ENCODE data around the gene MGARP.
"Not testable (repeated sequence)": the region's sequence is repeated elsewhere in the genome, so short reads cannot be mapped to it uniquely, and the experiment has no call there.

The MGARP gene

DNA sequence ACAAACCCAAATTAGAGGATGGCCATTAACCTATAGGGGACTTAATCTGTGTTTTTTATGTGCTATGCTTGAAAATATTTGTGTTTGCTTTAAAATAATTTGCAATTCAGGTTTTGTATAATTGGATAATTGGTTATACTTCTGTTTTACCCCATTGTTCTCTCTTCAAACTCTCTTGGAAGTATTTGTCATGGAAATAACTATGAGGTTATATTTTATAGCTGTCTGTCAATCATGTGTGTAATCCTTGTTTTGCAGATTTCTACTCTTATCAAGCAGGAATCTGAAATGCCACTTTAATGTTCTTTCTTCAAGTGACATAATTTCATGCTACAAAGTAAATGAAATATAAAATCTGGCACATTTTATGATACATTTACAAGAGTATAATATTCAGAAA is 37.6 kb upstream of the MGARP start:
- Histone ChIP-seq H3K36me3 (replicated peaks) (no peaks in the 10 kb centered on the region), H3K27me3 (replicated peaks) (no peaks in the 10 kb centered on the region), H3K4me3 (ENCODE audit: low read depth, low read length) (no peak overlapping the region), H3K27ac (no peak overlapping the region)
- TF ChIP-seq CTCF (IDR thresholded peaks at IDR 0.05; ENCODE audit: low read depth, low read length, missing control alignments): no peak
- in situ Hi-C loops (cut with HindIII; ENCODE audit: low pct_ligation_motif_present, low sequenced_read_pairs): no loop called here
- no peak for DNase-seq

DNA sequence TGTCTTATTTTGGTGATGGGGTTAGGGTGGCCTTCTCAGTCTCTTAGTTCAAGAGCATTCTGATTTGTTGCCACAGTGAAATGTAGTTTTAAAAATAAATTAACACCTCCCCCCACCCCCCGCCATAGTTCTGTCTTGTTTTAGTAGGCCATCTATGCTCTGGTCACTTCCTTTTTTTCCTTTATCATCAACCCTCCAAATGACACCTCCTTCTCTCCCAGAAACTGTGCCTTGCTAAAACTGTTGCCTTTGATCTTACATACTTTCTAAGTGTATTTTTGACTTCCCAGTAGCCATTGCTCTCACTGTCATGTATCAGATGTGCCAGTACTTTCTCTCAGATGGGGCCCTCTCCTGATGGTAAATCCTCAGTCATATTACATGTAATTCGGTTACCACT is 36.7 kb upstream of the MGARP start:
- Histone ChIP-seq H3K27me3 (replicated peaks) (no peaks in the 10 kb centered on the region), H3K36me3 (replicated peaks) (no peaks in the 10 kb centered on the region), H3K27ac (no peak overlapping the region), H3K4me3 (ENCODE audit: low read depth, low read length) (no peak overlapping the region)
- no peak for DNase-seq
- in situ Hi-C loops (cut with HindIII; ENCODE audit: low pct_ligation_motif_present, low sequenced_read_pairs): no loop called here
- no peak for TF ChIP-seq CTCF (IDR thresholded peaks at IDR 0.05; ENCODE audit: low read depth, low read length, missing control alignments)

DNA sequence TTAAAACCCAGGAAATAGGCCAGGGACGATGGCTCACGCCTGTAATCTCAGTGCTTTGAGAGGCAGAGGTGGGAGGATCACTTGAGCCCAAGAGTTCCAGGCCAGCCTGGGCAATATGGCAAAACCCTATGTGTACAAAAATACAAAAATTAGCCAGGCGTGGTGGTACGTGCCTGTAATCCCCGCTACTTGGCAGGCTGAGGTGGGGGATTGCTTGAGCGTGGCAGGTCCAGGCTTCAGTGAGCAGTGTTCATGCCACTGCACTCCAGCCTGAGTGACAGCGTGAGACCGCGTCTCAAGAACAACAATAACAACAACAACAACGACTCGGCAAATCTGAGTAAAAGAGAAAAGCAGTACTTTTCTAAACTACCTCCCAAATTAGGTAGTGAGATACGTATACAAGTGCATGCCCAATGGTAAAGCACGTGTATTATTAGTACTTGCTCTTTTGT is 35.2 kb upstream of the MGARP start:
- no peaks in the 10 kb centered on the region for H3K27me3 ChIP-seq (replicated peaks)
- H3K4me3 ChIP-seq (ENCODE audit: low read depth, low read length): no peak overlapping the region
- H3K36me3 ChIP-seq (replicated peaks): no peaks in the 10 kb centered on the region
- no peak for DNase-seq
- TF ChIP-seq CTCF (IDR thresholded peaks at IDR 0.05; ENCODE audit: low read depth, low read length, missing control alignments): no peak
- in situ Hi-C loops (cut with HindIII; ENCODE audit: low pct_ligation_motif_present, low sequenced_read_pairs): no loop called here
- no peak overlapping the region for H3K27ac ChIP-seq

- Histone ChIP-seq H3K4me3 (ENCODE audit: low read depth, low read length) (no peak overlapping the region), H3K27ac (no peak overlapping the region), H3K36me3 (replicated peaks) (no peaks in the 10 kb centered on the region), H3K27me3 (replicated peaks) (no peaks in the 10 kb centered on the region)
- in situ Hi-C loops (cut with HindIII; ENCODE audit: low pct_ligation_motif_present, low sequenced_read_pairs): no loop called here
- TF ChIP-seq CTCF (IDR thresholded peaks at IDR 0.05; ENCODE audit: low read depth, low read length, missing control alignments): no peak
- DNase-seq: no peak
These were observed 34.2 kb upstream of the MGARP start for GRCh38 chr4:139314047-139314800.

DNA sequence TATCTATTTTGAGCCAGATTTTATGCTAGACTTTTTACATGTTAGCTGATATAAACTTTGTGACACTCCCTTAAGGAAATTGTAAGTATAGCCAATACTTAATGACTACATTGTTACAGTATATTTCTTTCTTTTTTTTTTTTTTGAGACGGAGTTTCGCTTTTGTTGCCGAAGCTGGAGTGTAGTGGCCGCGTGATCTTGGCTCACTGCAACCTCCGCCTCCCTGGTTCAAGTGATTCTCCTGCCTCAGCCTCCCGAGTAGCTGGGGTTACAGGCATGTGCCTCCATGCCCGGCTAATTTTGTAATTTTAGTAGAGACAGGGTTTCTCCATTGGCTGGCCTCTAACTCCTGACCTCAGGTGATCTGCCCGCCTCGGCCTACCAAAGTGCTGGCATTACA is 33.4 kb upstream of the MGARP start:
- in situ Hi-C loops (cut with HindIII; ENCODE audit: low pct_ligation_motif_present, low sequenced_read_pairs); H3K4me3 ChIP-seq (ENCODE audit: low read depth, low read length); DNase-seq; H3K27ac ChIP-seq; H3K27me3 ChIP-seq (replicated peaks); H3K36me3 ChIP-seq (replicated peaks): not testable (repeated sequence)

- H3K4me3 ChIP-seq (ENCODE audit: low read depth, low read length): no peak overlapping the region
- no peak for TF ChIP-seq CTCF (IDR thresholded peaks at IDR 0.05; ENCODE audit: low read depth, low read length, missing control alignments)
- no peak for DNase-seq
- no peaks in the 10 kb centered on the region for H3K36me3 ChIP-seq (replicated peaks)
- in situ Hi-C loops (cut with HindIII; ENCODE audit: low pct_ligation_motif_present, low sequenced_read_pairs): no loop called here
- H3K27ac ChIP-seq: no peak overlapping the region
- H3K27me3 ChIP-seq (replicated peaks): no peaks in the 10 kb centered on the region
These were observed 32.7 kb upstream of the MGARP start for GRCh38 chr4:139312552-139313332.
